Activated CD4-positive, CD25-positive, alpha-beta regulatory T cell treated with anti-CD3 and anti-CD28 coated beads, Interleukin-2, amount 50 U/mL, for 72 hours (primary cell): ENCODE measurements around the gene TTC9B.

Source experiments
- DNase-seq: peaks from one replicate; pipeline ENCODE4 v3.0.0; 2021

Gene TTC9B

DNA sequence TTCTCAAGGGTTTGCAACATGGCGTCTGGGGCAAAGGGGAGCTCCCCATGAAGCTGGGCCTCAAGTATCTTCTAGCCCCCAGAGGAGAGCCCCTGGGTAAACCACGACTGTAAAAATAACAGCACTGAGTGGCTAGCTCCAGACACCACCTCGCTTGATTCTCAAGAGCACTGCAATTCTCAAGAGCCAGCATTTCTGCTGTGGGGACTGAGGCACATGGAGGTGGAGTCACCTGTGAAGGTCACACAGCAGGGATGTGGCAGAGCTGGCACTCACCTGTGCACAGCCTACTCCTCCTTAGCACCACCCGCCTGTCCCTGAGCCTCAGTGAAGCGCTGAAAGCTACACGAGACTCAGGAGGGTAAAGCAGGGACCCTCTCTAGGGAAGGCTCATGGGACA is 29.0 kb upstream of the TTC9B start:
- DNase-seq = no peak

DNA sequence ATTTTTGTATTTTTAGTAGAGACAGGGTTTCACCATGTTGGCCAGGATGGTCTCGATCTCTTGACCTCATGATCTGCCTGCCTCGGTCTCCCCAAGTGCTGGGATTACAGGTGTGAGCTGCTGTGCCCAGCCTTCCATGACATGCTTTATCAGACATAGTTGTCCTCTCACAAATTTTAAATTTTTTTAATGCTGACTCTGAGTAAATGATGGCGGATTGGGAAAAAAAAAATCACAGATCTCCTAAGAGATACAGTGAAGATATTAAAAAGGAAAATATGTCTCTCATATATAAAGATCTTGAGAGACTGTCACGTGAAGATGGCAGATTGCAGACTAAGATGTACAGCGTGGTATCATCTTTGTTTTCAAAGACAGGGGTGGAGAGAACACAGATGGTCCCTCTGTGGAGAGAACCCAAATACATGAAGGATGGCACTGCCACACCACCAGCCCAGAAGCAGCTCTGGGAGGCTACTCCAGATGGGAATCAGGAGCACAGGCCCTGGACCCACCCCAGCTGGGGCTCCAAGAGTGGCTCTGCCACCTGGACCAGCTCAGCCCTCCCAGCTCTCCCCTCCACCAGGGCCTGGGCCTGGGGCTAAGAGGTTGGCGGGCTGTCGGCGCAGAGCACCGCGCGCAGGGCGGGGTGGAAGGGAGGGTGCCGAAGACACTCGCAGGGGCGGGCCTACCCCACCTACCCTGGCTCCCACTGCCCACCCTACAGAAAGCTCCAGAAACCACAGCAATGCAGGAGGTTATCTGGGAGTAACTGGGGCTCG is 28.3 kb upstream of the TTC9B start:
- no peak for DNase-seq

DNA sequence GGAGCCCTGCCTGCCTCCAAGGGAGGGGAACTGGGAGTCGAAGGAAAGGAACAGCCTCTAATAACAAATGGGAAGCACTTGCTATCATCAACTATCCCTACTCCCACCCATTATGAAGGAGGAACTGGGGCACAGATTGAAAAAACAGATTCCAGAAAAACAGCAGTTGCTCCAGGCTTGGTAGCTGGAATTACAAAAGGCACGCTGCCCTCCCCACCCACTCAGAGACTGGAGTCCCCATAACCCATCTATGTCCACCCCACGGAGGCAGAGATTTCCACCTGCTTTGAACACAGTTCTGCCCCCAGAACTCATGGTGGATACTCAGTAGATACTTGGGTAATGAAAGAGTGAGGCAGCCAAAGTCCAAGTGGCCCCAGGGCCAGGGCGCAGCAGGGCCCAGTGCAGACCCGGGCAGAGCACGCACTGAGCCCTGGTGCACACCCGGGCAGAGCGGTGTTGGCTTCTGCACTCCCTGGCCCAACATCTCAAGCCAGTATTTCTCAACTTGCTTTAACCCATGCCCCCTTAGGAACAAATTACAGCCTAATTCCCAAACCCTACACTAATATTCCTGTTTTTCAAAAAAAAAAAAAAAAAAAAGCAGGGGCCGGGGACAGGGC is 27.4 kb upstream of the TTC9B start:
- no peak for DNase-seq

DNA sequence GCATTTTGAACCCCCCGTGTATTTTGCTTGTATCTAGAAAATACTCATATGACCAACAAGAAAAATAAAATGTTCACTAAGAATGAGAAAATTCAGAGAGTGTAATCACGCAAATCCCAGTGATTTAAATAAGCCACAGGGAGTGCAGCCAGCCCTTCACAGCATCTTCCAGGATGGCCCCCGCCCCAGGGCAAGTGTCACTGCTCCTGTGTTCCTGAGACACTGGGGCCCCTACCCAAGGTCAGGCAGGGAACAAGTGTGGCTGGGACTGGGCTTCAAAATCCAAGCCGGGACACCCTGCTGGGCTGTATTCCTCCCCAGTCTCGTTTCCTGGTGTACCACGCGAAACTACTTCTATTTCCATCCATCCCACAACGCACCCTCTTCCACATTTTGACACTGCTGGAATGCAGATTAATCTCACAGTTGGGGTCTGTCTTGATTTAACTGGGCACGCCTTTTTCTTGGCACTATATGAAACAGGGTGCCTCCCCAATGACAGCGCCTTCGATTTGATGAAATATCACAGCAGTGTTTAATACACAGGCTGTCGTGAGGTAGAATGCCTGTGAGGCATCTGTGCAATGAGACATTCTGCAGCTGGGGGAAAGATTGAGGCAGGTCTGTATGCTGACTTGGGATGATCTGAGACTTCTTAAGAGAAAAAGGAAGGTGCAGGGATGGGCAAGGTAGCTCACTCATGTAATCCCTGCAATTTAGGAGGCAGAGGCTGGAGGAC is 26.6 kb upstream of the TTC9B start:
- DNase-seq = no peak

DNA sequence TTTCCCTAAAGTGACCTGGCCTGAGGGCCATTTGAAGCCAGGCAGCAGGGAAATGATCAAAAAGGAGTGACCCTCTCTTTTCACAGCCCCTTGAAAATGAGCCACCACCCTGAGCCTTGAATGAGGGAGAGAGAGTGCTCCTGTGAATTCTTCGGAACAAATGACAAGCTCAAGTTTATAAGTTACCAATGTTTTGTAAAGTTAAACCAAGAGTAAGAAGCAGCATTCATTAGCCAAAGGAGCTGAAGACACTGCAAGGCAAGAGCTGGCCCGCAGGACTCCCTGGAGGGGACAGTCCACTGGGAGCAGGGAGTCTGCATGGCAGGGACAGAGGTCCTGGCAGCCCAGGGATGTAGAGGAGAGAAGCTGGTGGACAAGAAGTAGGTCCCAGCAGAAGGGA is 25.0 kb upstream of the TTC9B start:
- DNase-seq = no peak

DNA sequence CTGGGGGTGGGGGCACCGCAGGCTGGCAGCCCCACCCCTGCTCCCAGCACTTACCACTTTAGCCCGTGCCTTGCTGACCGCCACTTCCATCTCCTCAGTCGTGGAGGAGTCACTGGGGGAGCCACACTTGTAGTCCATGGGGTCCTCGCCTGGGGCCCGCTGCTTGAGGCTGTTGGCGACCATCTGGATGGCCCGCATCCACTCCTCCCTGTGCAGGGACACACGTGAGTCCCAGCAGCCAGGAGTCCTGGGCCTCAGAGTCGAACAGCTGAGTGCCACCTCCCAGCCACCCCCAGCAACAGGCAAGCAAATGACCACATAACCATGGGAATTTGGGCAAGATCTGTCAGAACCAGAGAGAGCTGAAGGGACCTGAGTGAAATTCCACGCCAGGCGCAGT is 24.3 kb upstream of the TTC9B start:
- no peak for DNase-seq

DNA sequence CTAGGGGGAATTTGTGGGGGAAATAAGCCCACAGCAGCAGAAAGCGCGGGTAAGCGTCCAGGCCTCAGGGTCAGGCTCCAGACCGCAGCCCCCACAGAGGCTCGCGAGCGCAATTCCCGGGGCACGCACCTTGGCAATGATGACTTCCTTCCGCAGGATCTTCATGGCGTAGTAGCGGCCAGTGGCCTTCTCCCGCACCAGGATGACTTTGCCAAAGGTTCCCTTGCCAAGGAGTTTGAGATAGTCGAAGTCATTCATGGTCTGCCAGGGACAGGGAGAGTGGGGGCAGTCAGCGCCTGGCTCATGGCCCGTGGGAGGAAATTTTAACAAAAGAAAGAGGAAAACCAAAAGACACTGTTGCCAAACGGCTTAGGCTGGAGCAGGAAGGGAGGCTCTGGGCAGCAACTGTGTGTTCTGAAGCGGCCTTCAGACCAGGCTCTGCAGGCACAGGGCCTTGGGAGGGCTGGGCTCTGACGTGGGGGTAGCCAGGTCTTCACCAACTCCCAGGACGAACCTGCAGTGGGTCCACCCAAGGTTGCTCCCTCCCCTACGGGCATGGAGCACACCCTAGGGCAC is 23.7 kb upstream of the TTC9B start:
- DNase-seq = no peak

DNA sequence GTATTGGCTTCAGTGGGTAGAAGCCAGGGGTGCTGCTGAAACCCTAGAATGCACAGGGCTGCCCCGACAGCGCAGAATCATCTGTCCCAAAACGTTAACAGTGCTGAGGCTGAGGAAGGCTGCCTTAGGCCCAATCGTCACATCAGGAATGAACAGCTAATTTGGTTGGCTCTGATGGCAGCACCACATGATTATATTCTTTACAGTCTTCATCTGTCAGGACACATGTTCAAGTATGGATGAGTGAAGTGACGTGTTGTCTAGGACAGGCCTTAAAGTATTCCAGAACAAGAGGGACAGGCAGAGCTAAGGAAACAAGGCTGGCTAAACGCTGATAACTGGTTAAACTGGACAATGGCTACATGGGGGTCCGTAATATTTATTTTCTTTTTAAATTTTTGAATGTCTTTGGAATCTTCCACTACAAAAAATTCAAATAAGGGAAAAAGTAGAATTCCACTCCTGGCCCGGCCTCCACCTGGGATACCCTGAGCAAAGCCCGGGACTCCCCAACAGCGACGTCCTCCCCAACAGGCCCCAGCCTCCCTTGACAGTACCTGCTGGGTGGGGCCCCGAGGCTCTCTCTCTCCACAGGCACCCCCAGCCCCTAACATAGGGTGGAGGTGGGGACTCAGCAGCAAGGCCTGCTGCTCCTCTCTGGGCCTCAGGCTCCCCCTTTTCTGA is 23.1 kb upstream of the TTC9B start:
- no peak for DNase-seq

DNA sequence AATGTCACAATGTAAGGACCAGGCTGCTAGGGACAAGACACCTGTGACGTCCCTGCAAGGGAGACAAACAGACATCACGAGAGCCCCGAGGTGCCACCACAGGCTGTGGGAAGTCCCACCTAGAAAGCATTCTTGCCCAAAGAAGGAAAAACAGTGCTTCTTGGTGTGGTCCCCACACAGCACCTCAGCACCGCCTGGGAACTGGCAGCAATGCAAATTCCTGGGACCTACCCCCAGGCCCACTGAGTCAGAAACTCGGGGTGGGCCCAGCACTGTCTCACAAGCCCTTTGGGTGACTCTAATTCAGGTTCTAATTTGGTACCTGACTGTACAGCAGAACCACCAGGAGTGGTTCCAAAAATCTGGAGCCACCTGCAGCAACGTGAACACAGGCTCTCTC is 22.1 kb upstream of the TTC9B start:
- no peak for DNase-seq

DNA sequence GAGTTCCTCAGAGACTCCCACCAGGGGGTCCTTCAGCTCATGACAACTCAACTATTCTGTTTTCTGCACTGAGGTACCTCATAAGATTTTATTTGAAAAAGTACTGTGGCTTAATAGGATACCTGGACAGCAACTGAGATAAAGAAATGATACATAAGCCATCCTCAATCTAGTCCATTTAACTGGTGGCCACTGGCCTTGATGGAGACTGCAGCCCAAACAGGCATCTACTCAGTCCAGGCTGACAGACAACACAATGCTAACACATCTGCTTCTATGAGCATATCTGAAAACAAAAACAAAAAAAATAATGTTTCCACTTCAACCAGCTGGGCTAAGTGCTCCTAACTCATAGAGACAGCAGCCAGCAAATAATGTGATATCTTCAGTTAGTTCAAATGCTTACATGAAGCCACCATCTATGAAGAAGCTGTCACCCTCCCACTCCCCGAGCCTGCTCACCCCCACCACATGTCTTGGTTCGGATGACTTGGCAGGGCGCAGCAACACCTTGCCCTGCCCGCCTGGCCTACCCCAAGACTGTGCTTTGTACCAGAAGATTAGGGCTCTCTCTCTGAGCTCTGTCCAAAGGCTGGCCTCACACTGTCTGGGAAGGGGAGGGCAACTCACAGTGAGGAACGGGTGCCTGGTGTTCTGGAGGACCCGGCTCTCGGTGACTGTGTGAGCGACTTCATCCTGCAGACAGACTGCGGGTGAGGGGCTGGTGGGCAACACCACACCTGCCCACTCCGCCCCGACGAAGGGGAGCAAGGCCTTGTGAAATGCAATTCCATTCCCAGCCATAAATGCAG is 21.4 kb upstream of the TTC9B start:
- DNase-seq = no peak

DNA sequence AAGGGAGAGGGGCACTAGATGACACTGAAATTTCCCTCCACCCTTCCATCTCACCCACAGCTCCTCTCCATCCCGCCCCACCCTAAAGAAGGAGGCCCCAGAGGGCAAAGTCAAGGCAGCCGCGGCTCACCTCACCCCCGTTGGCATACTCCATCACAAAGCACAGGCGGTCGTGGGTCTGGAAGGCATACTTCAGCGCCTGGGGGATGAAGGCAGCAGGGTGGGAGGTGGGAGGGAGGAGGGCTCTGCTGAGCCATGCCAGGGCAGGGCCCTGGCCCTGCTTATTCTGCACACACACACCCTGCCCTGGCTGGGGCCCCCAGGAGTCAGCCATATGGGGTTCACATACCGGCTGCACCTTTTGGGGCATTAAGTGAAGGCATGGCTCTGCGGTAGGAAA is 20.6 kb upstream of the TTC9B start:
- DNase-seq = no peak

DNA sequence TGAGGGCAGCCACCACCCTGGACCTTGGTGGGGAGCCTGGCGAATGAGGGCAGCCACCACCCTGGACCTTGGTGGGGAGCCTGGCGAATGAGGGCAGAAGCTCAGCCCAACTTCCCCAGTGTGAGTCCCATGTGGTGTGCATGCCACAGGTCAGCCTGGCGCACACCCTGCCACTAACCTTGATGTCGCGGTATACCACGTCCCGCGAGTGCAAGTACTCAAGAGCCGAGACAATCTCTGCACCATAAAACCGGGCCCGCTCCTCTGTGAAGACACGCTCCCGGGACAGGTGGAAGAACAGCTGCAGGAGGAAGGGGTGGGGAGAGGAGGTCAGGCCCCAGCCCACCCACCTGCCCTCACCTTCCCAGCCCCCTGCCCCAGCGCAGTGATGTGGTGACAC is 19.6 kb upstream of the TTC9B start:
- no peak for DNase-seq

DNA sequence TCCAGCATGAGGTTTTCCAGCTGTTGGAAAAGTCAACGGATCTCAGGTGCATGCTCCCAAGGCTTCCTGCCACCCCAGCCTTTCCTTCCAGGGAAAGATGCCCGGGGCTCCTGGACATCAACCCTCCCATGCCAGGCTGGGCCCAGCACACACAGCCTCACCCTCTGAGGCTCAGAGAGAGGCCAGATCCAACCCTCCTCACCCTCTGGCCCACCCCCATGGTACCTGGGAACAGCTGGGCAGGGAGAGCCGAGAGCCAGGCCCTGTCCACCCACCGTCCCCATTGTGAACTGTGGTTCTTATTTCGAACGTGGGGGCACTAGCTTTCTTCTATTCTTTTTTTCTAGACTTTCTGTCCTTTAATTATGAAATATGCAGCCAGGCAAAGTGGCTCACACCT is 18.2 kb upstream of the TTC9B start:
- no peak for DNase-seq

DNA sequence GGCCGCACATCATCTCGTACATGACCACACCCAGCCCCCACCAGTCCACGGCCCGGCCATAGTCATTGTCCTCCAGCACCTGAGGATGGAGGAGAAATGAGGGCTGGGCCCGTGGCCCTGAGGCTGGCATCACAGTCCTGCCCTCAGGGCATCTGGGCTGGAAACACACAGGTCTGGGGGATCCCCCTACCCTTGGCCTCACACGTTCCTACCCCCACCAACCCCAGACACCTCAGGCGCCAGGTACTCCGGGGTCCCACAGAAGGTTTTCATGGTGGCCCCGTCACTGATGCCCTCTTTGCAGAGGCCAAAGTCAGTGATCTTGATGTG is 17.8 kb upstream of the TTC9B start:
- no peak for DNase-seq

DNA sequence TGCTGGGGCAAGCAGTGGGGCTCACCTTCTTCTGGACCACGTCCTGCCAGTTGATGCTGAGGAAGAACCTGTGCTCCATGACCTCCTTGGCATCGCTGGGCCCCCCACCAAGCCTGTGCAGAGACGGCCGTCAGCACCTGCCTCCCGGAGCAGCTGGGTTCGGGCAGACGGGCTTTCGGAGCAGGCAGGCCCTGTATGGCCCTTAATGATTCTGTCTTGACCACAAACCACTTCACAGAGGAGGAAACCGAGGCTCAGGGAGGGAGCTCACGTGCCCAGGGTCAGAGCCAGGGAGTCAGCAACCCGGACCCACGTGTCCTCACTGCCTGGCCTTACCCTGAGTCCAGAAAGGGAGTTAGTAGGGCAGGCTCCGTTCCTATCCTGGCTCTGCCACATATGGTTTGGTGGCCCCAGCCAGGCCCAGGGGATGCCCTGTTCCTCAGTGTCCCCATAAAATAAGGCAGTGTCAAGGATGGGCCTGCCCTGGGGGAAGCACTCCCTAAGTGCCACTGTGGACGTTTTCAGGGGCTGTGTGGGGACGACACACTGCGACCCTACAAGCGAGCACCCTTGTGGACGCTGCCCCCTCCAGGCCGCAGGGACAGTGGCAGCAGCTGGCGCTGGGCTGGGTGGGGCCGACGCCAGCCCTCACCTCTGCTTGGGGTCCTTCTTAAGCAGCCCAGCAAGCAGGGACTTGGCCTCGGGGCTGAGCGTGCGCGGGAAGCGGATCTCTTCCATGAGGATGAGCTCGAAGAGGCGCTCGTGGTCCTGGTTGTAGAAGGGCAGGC is 17.2 kb upstream of the TTC9B start:
- no peak for DNase-seq

DNA sequence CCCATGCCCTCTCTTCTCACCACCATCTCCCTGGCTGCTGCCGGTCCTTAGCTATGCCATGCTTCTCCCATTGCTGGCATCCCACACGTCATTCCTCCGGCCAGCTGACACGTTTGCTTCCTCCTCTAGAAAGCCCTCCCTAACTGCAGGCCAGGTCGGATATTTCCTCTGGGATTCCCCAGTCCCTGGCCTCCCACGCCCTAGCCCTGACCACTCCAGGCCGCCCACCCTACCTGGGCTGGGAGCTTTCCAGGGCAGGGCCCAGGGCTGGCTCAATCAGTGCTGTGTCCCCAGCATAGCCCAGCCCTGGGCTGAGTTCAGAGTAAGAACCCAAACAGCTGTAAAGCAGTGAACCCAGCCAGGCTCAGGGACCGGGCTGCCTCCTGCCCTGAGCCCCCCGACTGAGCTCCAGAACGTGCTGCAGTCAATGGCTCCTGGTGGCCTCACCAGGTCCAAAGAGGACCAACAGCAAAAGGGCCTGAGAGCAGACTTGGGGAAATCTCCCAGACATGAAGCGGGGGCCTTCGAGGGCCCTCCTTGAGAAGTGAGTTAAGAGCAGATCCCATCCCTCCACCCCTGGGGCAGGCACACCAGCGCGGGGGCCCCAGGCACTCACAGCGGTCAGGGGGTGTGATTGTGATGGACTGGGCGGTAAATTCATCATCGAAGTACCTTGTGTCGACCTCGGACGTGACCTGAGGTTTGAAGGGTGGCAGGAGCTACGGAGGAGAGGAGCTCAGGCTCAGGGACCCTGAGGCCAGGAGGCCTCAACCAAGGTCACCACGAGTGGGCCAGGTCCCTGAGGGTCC is 16.4 kb upstream of the TTC9B start:
- no peak for DNase-seq

DNA sequence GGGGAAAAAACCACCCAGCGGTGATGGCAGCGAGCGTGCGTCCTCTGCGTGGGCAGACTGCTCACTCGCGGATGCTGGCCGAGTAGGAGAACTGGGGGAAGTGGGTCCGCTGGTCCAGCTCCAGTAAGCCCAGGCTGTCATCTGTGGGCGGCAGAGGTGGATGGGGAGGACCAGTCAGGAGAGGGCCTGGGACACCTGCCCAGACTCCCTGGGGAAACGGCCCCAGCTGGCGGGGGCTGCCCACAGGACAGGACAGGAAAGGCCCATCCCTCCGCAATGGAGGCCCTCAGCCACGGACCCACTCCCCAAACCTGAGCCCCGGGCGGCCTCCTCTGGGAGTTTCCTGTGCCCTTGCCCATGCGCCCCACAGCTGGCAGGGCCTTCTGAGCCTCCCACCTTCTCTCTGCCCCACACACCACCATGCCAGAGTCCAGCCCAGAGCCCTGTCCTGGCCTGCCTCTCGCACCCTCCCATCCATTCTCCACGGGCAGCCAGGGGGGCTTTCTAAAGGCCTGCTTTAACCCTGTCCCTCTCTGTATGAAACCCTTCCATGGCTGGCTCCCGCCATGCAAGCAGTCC is 15.7 kb upstream of the TTC9B start:
- DNase-seq = no peak

DNA sequence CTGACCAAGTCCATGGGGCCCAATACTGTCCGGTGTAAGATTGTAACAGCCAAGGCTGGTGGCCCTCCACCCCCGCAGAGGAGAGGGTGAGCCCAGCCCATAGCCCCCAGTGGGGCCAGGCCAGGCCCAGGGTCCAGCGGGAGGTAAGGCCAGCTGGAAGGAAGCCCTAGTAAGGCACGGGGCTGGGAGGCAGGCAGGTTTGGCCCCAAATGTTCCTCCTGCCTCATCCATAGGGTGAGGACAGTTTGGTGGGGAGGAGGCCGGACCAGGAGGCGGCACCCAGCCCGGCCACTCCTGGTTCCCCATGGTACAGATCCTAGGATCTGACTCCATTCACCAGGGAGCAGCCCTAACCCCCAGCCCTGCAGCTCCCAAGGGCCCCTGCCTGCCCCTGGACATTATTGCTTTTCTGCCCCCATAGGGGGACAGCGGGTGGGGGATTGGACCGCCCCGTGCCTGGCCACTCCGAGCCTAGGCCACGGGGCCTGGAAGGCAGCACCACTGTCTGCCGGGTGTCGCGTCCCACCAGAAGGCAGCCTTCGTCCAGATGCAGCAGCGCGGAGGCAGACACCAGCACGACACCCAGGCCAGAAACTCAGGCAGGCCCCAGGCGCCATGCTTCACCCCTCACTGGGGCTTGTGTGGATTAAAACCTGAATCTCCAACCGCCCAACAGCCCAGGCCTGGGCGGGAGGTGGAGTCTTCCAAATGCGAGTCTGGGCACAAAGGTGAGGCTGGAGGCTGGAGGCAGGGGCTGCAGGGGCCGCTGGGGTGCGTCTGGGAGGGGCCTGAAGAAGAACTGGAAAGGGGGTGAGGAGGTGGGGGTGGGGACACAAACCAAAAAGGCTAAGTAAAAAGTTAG is 15.0 kb upstream of the TTC9B start:
- no peak for DNase-seq

DNA sequence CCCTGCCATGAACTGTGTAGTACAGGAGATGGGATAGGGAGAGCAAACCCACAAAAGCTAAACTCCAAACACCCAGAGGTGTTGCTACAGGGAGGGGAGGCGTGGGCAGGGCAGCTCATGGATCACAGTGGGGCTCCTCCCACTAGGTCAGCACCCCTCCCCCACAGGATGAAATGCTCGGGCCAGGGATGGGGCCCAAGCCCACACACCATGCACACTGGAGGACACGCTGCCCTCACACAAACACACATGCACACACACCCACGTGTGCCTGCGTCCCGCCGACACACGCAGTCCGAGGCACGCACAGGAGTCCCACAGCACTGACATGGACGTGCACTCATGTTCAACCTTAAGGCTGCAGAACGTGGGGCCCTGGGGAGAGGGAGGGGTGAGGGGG is 14.3 kb upstream of the TTC9B start:
- DNase-seq = no peak
